Gastrocnemius medialis (tissue), 4 donors: Measurements from ENCODE around the gene ZNF253. TPM values are rescaled to one million over a fixed set of nuclear protein-coding genes. Genes with fewer than 3 reads are reported as not detected.
"Not testable (repeated sequence)": the region's sequence is repeated elsewhere in the genome, so short reads cannot be mapped to it uniquely, and the experiment has no call there.

Experiments
- ATAC-seq, 2 donors: fragments of 150-250 bp; one replicate each; pipeline ENCODE4 v1.9.1; 2016
- DNase-seq, 2 donors: peaks; one replicate each; pipeline ENCODE4 v3.0.0-alpha.2; 2019
- H3K27ac ChIP-seq, 4 donors: fragments of 200-600 bp; sonication (generic); 1 replicate in 1 of 4; 2 replicates in 3 of 4; pipeline ENCODE4 v1.5.1; 2016 to 2018; ENCODE audit warnings: mild to moderate bottlenecking in 2 of 4, moderate library complexity in 1 of 4
- H3K27me3 ChIP-seq, 3 donors: fragments of 200-600 bp; sonication (generic) in 2 of 3; 1 replicate in 1 of 3; 2 replicates in 2 of 3; pipeline versions ENCODE4 v1.5.1 to v1.6.0; 2016 to 2019; ENCODE audit warnings: mild to moderate bottlenecking in 1 of 3, moderate library complexity in 1 of 3
- H3K36me3 ChIP-seq, 2 donors: fragments of 200-600 bp; sonication (generic) in 1 of 2; one replicate each; pipeline ENCODE4 v1.5.1; 2017 to 2018
- H3K4me1 ChIP-seq, 2 donors: fragments of 200-600 bp; sonication (generic) in 1 of 2; one replicate each; pipeline ENCODE4 v1.5.1; 2016 to 2017; ENCODE audit warnings: mild to moderate bottlenecking in 2 of 2
- H3K4me3 ChIP-seq, 4 donors: fragments of 200-600 bp; sonication (generic) in 3 of 4; 1 replicate in 1 of 4; 2 replicates in 3 of 4; pipeline ENCODE4 v1.5.1; 2016 to 2019; ENCODE audit warnings: mild to moderate bottlenecking in 2 of 4
- H3K9me3 ChIP-seq, 3 donors: fragments of 200-600 bp; sonication (generic) in 2 of 3; 1 replicate in 1 of 3; 2 replicates in 2 of 3; pipeline ENCODE4 v1.5.1; 2016 to 2019
- CTCF ChIP-seq, 5 experiments: fragments of 450-650 bp in 3 of 5; fragments of 200-600 bp in 2 of 5; sonication (generic) in 2 of 5; IDR thresholded peaks in 4 of 5; conservative IDR thresholded peaks in 1 of 5; 1 replicate in 4 of 5; 2 replicates in 1 of 5; pipeline ENCODE4 v1.5.1; 2016 to 2019; ENCODE audit warnings: antibody characterized with exemption in 5 of 5, mild to moderate bottlenecking in 3 of 5, moderate library complexity in 3 of 5
- POLR2A ChIP-seq, 2 donors: fragments of 450-650 bp; IDR thresholded peaks; one replicate each; pipeline ENCODE4 v1.6.1; 2017; ENCODE audit warnings: antibody characterized with exemption in 2 of 2, mild to moderate bottlenecking in 2 of 2, moderate library complexity in 2 of 2
- in situ Hi-C, 4 donors: fragments of 200-750 bp; cut with MboI; loops; one replicate each; pipeline versions ENCODE4 v1.15.0 to v1.8.0; 2017; ENCODE audit warnings: low sequenced_read_pairs in 4 of 4
- intact Hi-C: fragments of 100-400 bp; cut with DNase I; formaldehyde crosslinking; loops from one replicate; pipeline ENCODE4 v1.15.1; 2023; ENCODE audit warnings: low total_unique reads
- total RNA-seq, 4 donors: library from RNA; depleted of rRNA; stranded (reverse); fragments of >200 nt; gene quantifications; one replicate each; pipeline versions ENCODE4 v1.1.0 to v1.2.3, GENCODE V29; 2016

ZNF253 gene
- total RNA-seq, 4 donors from 2014 or later, result 3.1 to 9.5 (median 6.3) TPM

GRCh38 chr19:19909654-19910053 lies 44.0 kb downstream of the ZNF253 start:
- TF ChIP-seq CTCF (IDR thresholded peaks at IDR 0.05 in 4 of 5, conservative IDR thresholded peaks at IDR 0.05 in 1 of 5), result no peak
- no peak for TF ChIP-seq POLR2A (IDR thresholded peaks at IDR 0.05)
- in situ Hi-C loops (no loop called here), intact Hi-C loops (no loop called here)
- no peaks in the 10 kb centered on the region for H3K4me1 ChIP-seq
- DNase-seq (no peak), ATAC-seq (no peak)
- no peaks in the 10 kb centered on the region for H3K9me3 ChIP-seq
- no peak overlapping the region for H3K27ac ChIP-seq
- H3K4me3 ChIP-seq, result no peak overlapping the region
- H3K27me3 ChIP-seq, result no peaks in the 10 kb centered on the region
- H3K36me3 ChIP-seq, result no peaks in the 10 kb centered on the region

- Histone ChIP-seq H3K36me3 (no peaks in the 10 kb centered on the region), H3K27me3 (no peaks in the 10 kb centered on the region), H3K4me1 (no peaks in the 10 kb centered on the region), H3K27ac (no peak overlapping the region), H3K4me3 (no peak overlapping the region), H3K9me3 (no peaks in the 10 kb centered on the region)
- no peak for TF ChIP-seq POLR2A (IDR thresholded peaks at IDR 0.05)
- no peak for TF ChIP-seq CTCF (IDR thresholded peaks at IDR 0.05 in 4 of 5, conservative IDR thresholded peaks at IDR 0.05 in 1 of 5)
- in situ Hi-C loops (no loop called here), intact Hi-C loops (no loop called here)
- DNase-seq, result no peak
- no peak for ATAC-seq
These were observed 45.5 kb downstream of the ZNF253 start for GRCh38 chr19:19911150-19911549.

GRCh38 chr19:19914596-19914995 lies 48.9 kb downstream of the ZNF253 start:
- Histone ChIP-seq H3K27ac (no peak overlapping the region), H3K36me3 (no peaks in the 10 kb centered on the region), H3K4me3 (no peak overlapping the region), H3K27me3 (no peaks in the 10 kb centered on the region), H3K4me1 (no peaks in the 10 kb centered on the region), H3K9me3 (no peaks in the 10 kb centered on the region)
- in situ Hi-C loops (no loop called here), intact Hi-C loops (no loop called here)
- no peak for TF ChIP-seq POLR2A (IDR thresholded peaks at IDR 0.05)
- TF ChIP-seq CTCF (IDR thresholded peaks at IDR 0.05 in 4 of 5, conservative IDR thresholded peaks at IDR 0.05 in 1 of 5), result no peak
- ATAC-seq (no peak), DNase-seq (no peak)

GRCh38 chr19:19930417-19930816 lies 64.7 kb downstream of the ZNF253 start:
- H3K9me3 ChIP-seq, result peaks cover 0 to 14% (median 4%) of the 10 kb centered on the region in 3 donors

GRCh38 chr19:19933432-19934314 lies 68.0 kb downstream of the ZNF253 start:
- H3K27ac ChIP-seq, H3K27me3 ChIP-seq, H3K4me1 ChIP-seq, DNase-seq, ATAC-seq, intact Hi-C loops: not testable (repeated sequence)
- peaks cover 0 to 14% of the 10 kb centered on the region in 2 donors for H3K36me3 ChIP-seq
- peaks cover 0 to 14% (median 4%) of the 10 kb centered on the region in 3 donors for H3K9me3 ChIP-seq
- H3K4me3 ChIP-seq, result peak overlapping the region in 1 of 4 donors; percentile 8
- in situ Hi-C loops, result loop anchor here in 3 of 4 donors (10.0 to 25.0 kb wide), 2 partner anchors 396 to 399 kb away; partner anchors contain the start of genes CILP2 (in 3 of the 3) and YJEFN3 (in 2 of the 3)

More at GRCh38 chr19:19930417-19930816, 64.7 kb downstream of the ZNF253 start:
- ATAC-seq, H3K27me3 ChIP-seq, H3K4me3 ChIP-seq, H3K4me1 ChIP-seq, intact Hi-C loops, H3K27ac ChIP-seq: not testable (repeated sequence)
- DNase-seq, result peak in 1 of 2 donors; percentile 16
- H3K36me3 ChIP-seq, result peaks cover 0 to 14% of the 10 kb centered on the region in 2 donors
- peak in 3 of 5 experiments; percentile 18 to 45 (median 37) for TF ChIP-seq CTCF (IDR thresholded peaks at IDR 0.05 in 4 of 5, conservative IDR thresholded peaks at IDR 0.05 in 1 of 5)
- in situ Hi-C loops, result loop anchor here in 3 of 4 donors (10.0 to 25.0 kb wide), 2 partner anchors 393 to 396 kb away; partner anchors contain the start of genes CILP2 (in 3 of the 3) and YJEFN3 (in 2 of the 3)
